Retinal pigment epithelial cell (primary cell): ENCODE results near the gene KCNQ1.

Source experiments
- DNase-seq: peaks from one replicate; pipeline ENCODE4 v3.0.0-alpha.2; 2010; ENCODE audit warnings: low read depth
- H3K4me3 ChIP-seq: 2 replicates; pipeline ENCODE4 v1.5.1; 2011; ENCODE audit warnings: mild to moderate bottlenecking, low read length, control low read depth, moderate library complexity
- CTCF ChIP-seq: conservative IDR thresholded peaks from 2 replicates; pipeline ENCODE4 v1.5.1; 2011; ENCODE audit warnings: low read depth, low read length, control low read depth, inconsistent platforms

Gene KCNQ1

GRCh38 chr11:2594267-2594666 is 149.5 kb downstream of the KCNQ1 start:
- no peak for DNase-seq
- TF ChIP-seq CTCF: no peak
- H3K4me3 ChIP-seq: no peak overlapping the region

GRCh38 chr11:2595204-2595603 is 150.4 kb downstream of the KCNQ1 start:
- no peak overlapping the region for H3K4me3 ChIP-seq
- no peak for TF ChIP-seq CTCF
- DNase-seq: no peak

GRCh38 chr11:2599561-2600189 is 154.9 kb downstream of the KCNQ1 start:
- no peak for DNase-seq
- no peak overlapping the region for H3K4me3 ChIP-seq
- no peak for TF ChIP-seq CTCF

- H3K4me3 ChIP-seq: no peak overlapping the region
- DNase-seq: no peak
- no peak for TF ChIP-seq CTCF
Measured at GRCh38 chr11:2609345-2609744, 164.5 kb downstream of the KCNQ1 start.

- DNase-seq: no peak
- H3K4me3 ChIP-seq: no peak overlapping the region
- TF ChIP-seq CTCF: no peak
Measured at GRCh38 chr11:2612884-2613571, 168.2 kb downstream of the KCNQ1 start.

- TF ChIP-seq CTCF: no peak
- DNase-seq: no peak
- H3K4me3 ChIP-seq: no peak overlapping the region
Measured at GRCh38 chr11:2621894-2622293, 177.1 kb downstream of the KCNQ1 start.

- TF ChIP-seq CTCF: no peak
- H3K4me3 ChIP-seq: no peak overlapping the region
- DNase-seq: no peak
Measured at GRCh38 chr11:2625183-2625582, 180.4 kb downstream of the KCNQ1 start.
